ENCODE measurements around the gene CUEDC1.

DNA sequence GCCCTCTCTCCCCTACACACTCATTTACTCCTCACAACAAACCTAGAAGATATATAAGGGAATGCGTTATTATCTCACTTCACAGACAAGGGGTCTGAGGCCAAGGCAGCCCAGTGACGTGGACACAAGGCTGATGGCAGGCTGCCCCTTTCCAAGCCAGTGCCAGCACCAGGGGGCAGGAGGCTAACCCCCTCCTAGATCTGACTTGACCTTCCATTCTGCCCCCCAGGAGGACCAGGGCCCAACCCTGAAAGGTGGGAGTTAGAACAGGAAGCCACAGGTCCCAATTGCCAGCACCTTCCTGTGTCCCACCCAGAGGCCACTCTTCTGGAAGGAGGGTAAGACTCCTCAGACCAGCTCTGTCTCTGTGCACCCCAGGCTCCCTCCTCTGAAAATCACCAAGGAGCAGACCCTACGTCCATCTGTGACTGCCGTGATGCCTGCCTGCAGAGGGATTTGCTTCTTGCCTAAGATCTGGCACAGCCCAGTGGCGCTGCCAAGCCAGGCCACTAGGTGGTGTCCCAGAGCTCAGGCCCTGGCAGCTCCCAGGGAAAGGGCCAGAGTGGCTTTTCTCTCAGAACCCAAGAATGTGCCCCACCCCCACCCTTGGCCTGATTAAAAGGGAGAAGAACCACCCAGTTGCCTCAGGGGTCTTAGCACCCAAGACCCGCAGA lies 62.9 kb downstream of the CUEDC1 start:
- TF ChIP-seq, protein P1, sequence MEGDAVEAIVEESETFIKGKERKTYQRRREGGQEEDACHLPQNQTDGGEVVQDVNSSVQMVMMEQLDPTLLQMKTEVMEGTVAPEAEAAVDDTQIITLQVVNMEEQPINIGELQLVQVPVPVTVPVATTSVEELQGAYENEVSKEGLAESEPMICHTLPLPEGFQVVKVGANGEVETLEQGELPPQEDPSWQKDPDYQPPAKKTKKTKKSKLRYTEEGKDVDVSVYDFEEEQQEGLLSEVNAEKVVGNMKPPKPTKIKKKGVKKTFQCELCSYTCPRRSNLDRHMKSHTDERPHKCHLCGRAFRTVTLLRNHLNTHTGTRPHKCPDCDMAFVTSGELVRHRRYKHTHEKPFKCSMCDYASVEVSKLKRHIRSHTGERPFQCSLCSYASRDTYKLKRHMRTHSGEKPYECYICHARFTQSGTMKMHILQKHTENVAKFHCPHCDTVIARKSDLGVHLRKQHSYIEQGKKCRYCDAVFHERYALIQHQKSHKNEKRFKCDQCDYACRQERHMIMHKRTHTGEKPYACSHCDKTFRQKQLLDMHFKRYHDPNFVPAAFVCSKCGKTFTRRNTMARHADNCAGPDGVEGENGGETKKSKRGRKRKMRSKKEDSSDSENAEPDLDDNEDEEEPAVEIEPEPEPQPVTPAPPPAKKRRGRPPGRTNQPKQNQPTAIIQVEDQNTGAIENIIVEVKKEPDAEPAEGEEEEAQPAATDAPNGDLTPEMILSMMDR (IDR thresholded peaks at IDR 0.05): peak; percentile 97 to 99 (median 99)
- no peak for TF ChIP-seq POLR2A (IDR thresholded peaks at IDR 0.05)
- no peak for TF ChIP-seq POLR2AphosphoS5 (IDR thresholded peaks at IDR 0.05)
- TF ChIP-seq EP300 (IDR thresholded peaks at IDR 0.05; ENCODE audit: low read depth): no peak

Measured in transverse colon (tissue), 4 donors.